ENCODE results near the gene TMEM248.
"Not testable (repeated sequence)": the region's sequence is repeated elsewhere in the genome, so short reads cannot be mapped to it uniquely, and the experiment has no call there.

TMEM248 gene

GRCh38 chr7:66995050-66995776, 74.2 kb downstream of the TMEM248 start, which contains the start of gene SBDS:
SBDS (minus strand) TSS chr7:66995586; CDS start chr7:66995417, 169 bp downstream.
- TF ChIP-seq POLR2A (IDR thresholded peaks at IDR 0.05; ENCODE audit: low read depth, low read length) (peak; percentile 91), TAF1 (IDR thresholded peaks at IDR 0.05; ENCODE audit: borderline replicate concordance, low read depth, low read length) (peak; percentile 81), POLR2AphosphoS5 (IDR thresholded peaks at IDR 0.05; ENCODE audit: low read depth, low read length) (peak; percentile 89)
- FAIRE-seq, result peak; percentile 98
- peak; percentile 25 for DNase-seq (ENCODE audit: insufficient read length)

GRCh38 chr7:66996444-66997191, 75.6 kb downstream of the TMEM248 start, which contains the start of gene TYW1:
TYW1 (plus strand) TSS chr7:66996833; CDS start chr7:66996979, 146 bp downstream.
- TF ChIP-seq POLR2AphosphoS5 (IDR thresholded peaks at IDR 0.05; ENCODE audit: low read depth, low read length) (peak; percentile 62; the same call in 1 of the 2 replicates), TAF1 (IDR thresholded peaks at IDR 0.05; ENCODE audit: borderline replicate concordance, low read depth, low read length) (peak; percentile 79; the same call in 1 of the 2 replicates), POLR2A (IDR thresholded peaks at IDR 0.05; ENCODE audit: low read depth, low read length) (peak; percentile 88)
- peak; percentile 47 for DNase-seq (ENCODE audit: insufficient read length)
- FAIRE-seq, result peak; percentile 94

- peak; percentile 97 for FAIRE-seq
- not testable (repeated sequence) for DNase-seq (ENCODE audit: insufficient read length)
Measured at GRCh38 chr7:67000601-67001258, 79.7 kb downstream of the TMEM248 start.

- FAIRE-seq; DNase-seq (ENCODE audit: insufficient read length): not testable (repeated sequence)
Measured at GRCh38 chr7:67004145-67004544, 83.1 kb downstream of the TMEM248 start.

GRCh38 chr7:67006965-67007364, 85.9 kb downstream of the TMEM248 start:
- no peak for TF ChIP-seq POLR2A (IDR thresholded peaks at IDR 0.05; ENCODE audit: low read depth, low read length)
- no peak for TF ChIP-seq TAF1 (IDR thresholded peaks at IDR 0.05; ENCODE audit: borderline replicate concordance, low read depth, low read length)
- TF ChIP-seq POLR2AphosphoS5 (IDR thresholded peaks at IDR 0.05; ENCODE audit: low read depth, low read length), result no peak
- DNase-seq (ENCODE audit: insufficient read length) (no peak), FAIRE-seq (no peak)
